ENCODE data around the gene ZSCAN31. TPM values are rescaled to one million over a fixed set of nuclear protein-coding genes. Genes with fewer than 3 reads are reported as not detected.
A peak's percentile ranks its signal among the peaks of the same experiment; 100 is the strongest.

The ZSCAN31 gene
- total RNA-seq, 1 donor from 2014 or later = 1.2 TPM

DNA sequence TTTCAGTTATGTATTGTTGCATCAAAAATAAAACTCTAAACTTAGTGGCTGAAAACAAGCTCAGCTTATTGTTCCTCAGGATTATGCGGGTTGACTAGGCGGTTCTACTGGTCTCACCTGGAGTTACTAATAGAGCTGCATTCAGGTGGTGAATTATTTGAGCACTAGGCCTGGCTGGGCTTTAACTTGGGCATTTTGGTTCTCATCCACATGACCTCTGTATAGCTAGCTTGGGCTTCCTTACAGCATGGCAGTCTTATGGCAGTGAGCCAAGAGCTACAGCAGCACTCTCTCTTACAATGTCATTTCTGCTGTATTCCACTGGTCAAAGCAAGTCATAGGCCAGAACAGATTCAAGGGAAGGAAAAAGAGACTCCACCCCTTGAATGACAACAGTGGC lies 53.0 kb downstream of the ZSCAN31 start:
- H3K36me3 Mint-ChIP-seq (ENCODE audit: low read depth) = peaks cover 7% of the 10 kb centered on the region
- peaks cover 7% of the 10 kb centered on the region for H3K4me1 Mint-ChIP-seq (ENCODE audit: low read depth)
- peaks cover 2% of the 10 kb centered on the region for H3K27me3 Mint-ChIP-seq (ENCODE audit: insufficient read depth)
- no peaks in the 10 kb centered on the region for H3K9me3 Mint-ChIP-seq
- no peak overlapping the region for H3K27ac Mint-ChIP-seq
- no peak overlapping the region for H3K4me3 Mint-ChIP-seq
- DNase-seq (ENCODE audit: low spot score) = no peak
- intact Hi-C loops (cut with micrococcal nuclease) = loop anchor here (5.0 kb wide), 1 partner anchor 54 kb away; the partner anchor contains the start of gene ZSCAN31

DNA sequence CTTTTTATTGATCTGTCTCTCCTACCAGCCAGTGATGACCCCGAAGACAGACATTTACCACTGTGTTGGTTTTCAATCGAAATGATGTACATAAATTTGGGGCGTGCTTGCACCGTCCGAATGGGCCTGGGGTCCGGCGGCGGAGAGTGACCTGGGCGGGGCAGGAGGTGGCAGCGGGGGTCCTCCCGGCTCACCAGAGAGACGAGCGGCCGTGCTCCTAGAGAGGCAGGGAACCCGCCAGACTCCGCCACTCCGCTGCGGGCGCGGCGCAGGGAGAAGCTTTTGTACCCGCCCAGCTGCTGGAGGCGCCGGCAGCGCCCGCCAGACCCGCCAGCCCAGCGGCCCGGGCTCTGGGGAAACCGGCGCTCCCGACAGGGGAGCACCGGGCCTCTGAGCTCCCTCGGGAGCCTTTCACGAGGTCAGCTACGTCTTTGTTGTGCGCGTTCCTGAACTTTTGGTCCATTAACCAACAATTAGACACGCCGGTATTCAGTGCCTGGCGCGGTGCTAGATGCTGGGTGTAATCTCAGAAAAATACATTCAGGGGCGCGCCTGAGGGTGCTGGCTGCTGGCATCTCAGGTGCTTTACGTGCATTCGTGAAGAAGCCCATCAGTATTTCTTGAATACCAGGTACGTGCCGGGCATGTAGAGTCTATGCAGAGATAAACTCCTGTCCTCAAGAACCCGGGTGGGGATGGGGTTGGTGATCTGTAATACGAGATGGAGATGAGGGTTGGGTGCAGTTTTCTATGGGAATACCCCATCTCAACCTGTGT lies 54.5 kb downstream of the ZSCAN31 start, which contains the start of gene PGBD1:
Gene PGBD1 (plus strand): TSS at position 285 of the 777 bp plus-strand sequence. CDS start 2,242 bp downstream, outside the sequence.
- intact Hi-C loops (cut with micrococcal nuclease) = loop anchor here (1.0 to 5.0 kb wide), 2 partner anchors 29 to 56 kb away; partner anchors contain the start of genes ZKSCAN4 and ZSCAN31

DNA sequence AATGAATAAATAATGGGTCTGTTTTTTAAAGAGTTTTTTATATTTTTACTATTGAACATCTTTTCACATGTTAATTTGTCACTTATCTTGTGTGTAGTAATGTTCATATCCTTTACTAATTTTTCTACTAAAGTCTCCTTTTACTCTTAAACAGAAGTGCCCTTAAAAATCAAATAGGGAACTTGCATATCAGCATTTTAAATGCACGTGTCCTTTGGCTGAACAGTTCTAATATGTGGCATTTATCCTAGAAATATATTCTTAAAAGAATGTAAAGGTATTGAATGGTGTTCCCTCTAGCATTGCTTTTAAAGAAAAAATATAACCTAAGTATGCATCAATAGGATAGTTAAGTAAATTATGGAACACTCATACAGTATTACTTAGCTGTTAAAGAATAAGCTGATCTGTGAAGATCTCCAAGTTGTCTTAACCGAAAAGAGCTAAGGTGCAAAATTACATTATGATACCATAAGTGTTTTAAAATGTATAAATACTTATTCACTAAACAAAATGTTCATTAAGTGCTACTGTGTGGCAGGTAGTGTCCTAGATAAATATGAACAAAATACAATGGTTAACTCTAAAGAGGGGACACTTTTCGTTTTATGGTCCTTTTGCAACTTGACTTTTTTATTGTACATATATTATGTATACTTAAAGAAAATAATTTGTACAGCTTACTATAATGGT lies 55.2 kb downstream of the ZSCAN31 start:
- no peak for DNase-seq (ENCODE audit: low spot score)
- Mint-ChIP-seq H3K27me3 (ENCODE audit: insufficient read depth) (peaks cover 2% of the 10 kb centered on the region), H3K4me3 (peak overlapping the region; percentile 86), H3K36me3 (ENCODE audit: low read depth) (peaks cover 22% of the 10 kb centered on the region), H3K4me1 (ENCODE audit: low read depth) (peaks cover 7% of the 10 kb centered on the region), H3K9me3 (no peaks in the 10 kb centered on the region), H3K27ac (no peak overlapping the region)
- intact Hi-C loops (cut with micrococcal nuclease) = loop anchor here (1.0 to 5.0 kb wide), 2 partner anchors 28 to 57 kb away; partner anchors contain the start of genes ZKSCAN4 and ZSCAN31

More for the DNA sequence above, 54.5 kb downstream of the ZSCAN31 start, which contains the start of gene PGBD1:
- DNase-seq (ENCODE audit: low spot score) = peak; percentile 36
- Mint-ChIP-seq H3K4me1 (ENCODE audit: low read depth) (peaks cover 7% of the 10 kb centered on the region), H3K27ac (no peak within 1 kb of the TSS), H3K9me3 (no peaks in the 10 kb centered on the region), H3K27me3 (ENCODE audit: insufficient read depth) (peaks cover 2% of the 10 kb centered on the region), H3K36me3 (ENCODE audit: low read depth) (peaks cover 15% of the 10 kb centered on the region), H3K4me3 (peak within 1 kb of the TSS; percentile 86)

DNA sequence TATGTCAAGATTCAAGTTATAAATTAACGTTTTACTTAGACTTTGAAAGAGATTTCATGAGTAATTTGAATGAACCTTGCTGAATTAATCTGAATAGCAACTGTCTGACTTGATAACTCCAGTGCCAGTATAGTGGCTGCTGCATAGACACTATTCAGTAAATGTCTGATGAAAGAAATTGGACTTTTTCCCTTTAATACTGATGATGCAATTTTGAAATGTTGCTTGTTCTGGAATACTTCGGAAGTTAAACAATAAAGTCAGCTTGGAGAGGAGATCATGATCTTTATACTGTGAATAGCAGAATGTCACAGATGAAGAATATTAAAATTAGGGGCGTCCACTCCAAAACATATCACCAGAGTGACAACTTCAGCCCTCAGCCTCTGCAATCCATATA lies 58.2 kb downstream of the ZSCAN31 start:
- no peak overlapping the region for H3K4me3 Mint-ChIP-seq
- H3K27me3 Mint-ChIP-seq (ENCODE audit: insufficient read depth) = peaks cover 2% of the 10 kb centered on the region
- intact Hi-C loops (cut with micrococcal nuclease) = no loop called here
- no peak overlapping the region for H3K27ac Mint-ChIP-seq
- no peaks in the 10 kb centered on the region for H3K9me3 Mint-ChIP-seq
- peaks cover 16% of the 10 kb centered on the region for H3K4me1 Mint-ChIP-seq (ENCODE audit: low read depth)
- H3K36me3 Mint-ChIP-seq (ENCODE audit: low read depth) = peaks cover 34% of the 10 kb centered on the region
- DNase-seq (ENCODE audit: low spot score) = no peak

DNA sequence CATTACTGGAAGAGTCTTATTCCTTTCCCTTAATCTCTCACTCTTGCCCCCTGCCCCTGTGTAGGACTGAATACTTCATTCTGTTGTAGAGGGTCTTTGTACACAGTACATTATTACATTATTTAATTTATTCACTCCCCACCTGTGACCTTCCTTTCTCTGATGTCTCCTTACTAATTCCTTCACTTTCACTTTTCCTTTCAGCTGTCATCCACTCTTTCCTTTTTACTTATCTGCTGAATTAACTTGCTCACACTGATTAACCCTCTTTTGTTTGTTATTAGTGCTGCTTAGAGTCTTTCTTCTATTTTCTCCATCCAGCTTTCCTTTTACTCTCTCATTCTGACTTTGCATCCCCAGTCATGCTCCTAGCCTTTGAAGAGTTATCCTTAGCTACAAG lies 61.1 kb downstream of the ZSCAN31 start:
- Mint-ChIP-seq H3K27me3 (ENCODE audit: insufficient read depth) (no peaks in the 10 kb centered on the region), H3K27ac (no peak overlapping the region), H3K4me1 (ENCODE audit: low read depth) (peaks cover 9% of the 10 kb centered on the region), H3K36me3 (ENCODE audit: low read depth) (peaks cover 49% of the 10 kb centered on the region), H3K9me3 (no peaks in the 10 kb centered on the region), H3K4me3 (no peak overlapping the region)
- DNase-seq (ENCODE audit: low spot score) = no peak
- intact Hi-C loops (cut with micrococcal nuclease) = no loop called here

Other genes with a start within 250 kb of the ZSCAN31 start
- 4.8 TPM in 2 replicates for gene ZSCAN16, start 211.5 kb downstream of the ZSCAN31 start, total RNA-seq
- 18.2 and 18.5 TPM in 2 replicates for gene ZKSCAN8, start 194.3 kb downstream of the ZSCAN31 start, total RNA-seq
- 6.1 and 8.1 TPM in 2 replicates for gene ZSCAN9, start 110.9 kb downstream of the ZSCAN31 start, total RNA-seq
- gene ZKSCAN4, start 83.9 kb downstream of the ZSCAN31 start, total RNA-seq = 4.8 and 6.0 TPM in 2 replicates
- gene NKAPL, start 76.9 kb downstream of the ZSCAN31 start, total RNA-seq = 0.16 TPM in 1 of 2 replicates, not detected in the other
- 5.4 and 6.0 TPM in 2 replicates for gene ZSCAN26, start 69.0 kb downstream of the ZSCAN31 start, total RNA-seq
- 1.7 and 2.0 TPM in 2 replicates for gene PGBD1, start 54.6 kb downstream of the ZSCAN31 start, total RNA-seq
- gene ZKSCAN3, start 13.8 kb upstream of the ZSCAN31 start, total RNA-seq = 2.9 and 3.3 TPM in 2 replicates
- gene ZSCAN12, start 63.6 kb upstream of the ZSCAN31 start, total RNA-seq = 5.6 and 5.7 TPM in 2 replicates
- gene ZSCAN23, start 107.3 kb upstream of the ZSCAN31 start, total RNA-seq = 1.1 and 2.2 TPM in 2 replicates
- not detected in 2 replicates for gene GPX6, start 179.6 kb upstream of the ZSCAN31 start, total RNA-seq
- gene GPX5, start 189.7 kb upstream of the ZSCAN31 start, total RNA-seq = not detected in 2 replicates